K562 (cell line): ENCODE measurements around the gene MMP17. TPM values are rescaled to one million over a fixed set of nuclear protein-coding genes. Genes with fewer than 3 reads are reported as not detected.

Experiments used
- DNMT1 ChIP-seq: fragments of 450-650 bp; IDR thresholded peaks from 2 replicates; pipeline ENCODE4 v1.6.1; 2016; ENCODE audit warnings: antibody characterized with exemption, mild to moderate bottlenecking
- KDM1A ChIP-seq, 2 experiments: fragments of 450-650 bp; IDR thresholded peaks; 2 replicates each; pipeline ENCODE4 v1.6.1; 2016; ENCODE audit warnings: mild to moderate bottlenecking in 2 of 2
- KLF6 ChIP-seq: fragments of 250-450 bp; sonication (Bioruptor Pico); IDR thresholded peaks from 2 replicates; pipeline ENCODE4 v1.4.0; 2020; ENCODE audit warnings: mild to moderate bottlenecking, moderate library complexity, borderline replicate concordance
- NFE2 ChIP-seq: IDR thresholded peaks from 2 replicates; pipeline ENCODE4 v1.6.1; 2014; ENCODE audit warnings: antibody characterized with exemption, low read depth
- NONO ChIP-seq, 2 experiments: fragments of 200-400 bp in 1 of 2; fragments of 450-650 bp in 1 of 2; formaldehyde crosslinking in 1 of 2; IDR thresholded peaks; 2 replicates each; pipeline ENCODE4 v1.6.1; 2017; ENCODE audit warnings: low read depth in 2 of 2, mild to moderate bottlenecking in 2 of 2, moderate library complexity in 2 of 2, low read length in 1 of 2
- PRMT5 ChIP-seq: sonication (generic); formaldehyde crosslinking; IDR thresholded peaks from 2 replicates; pipeline ENCODE4 v1.5.0; 2020; ENCODE audit warnings: missing genetic modification reagents
- SUPT5H ChIP-seq: fragments of 450-650 bp; IDR thresholded peaks from 2 replicates; pipeline ENCODE4 v1.6.1; 2016
- ZBTB7A ChIP-seq: IDR thresholded peaks from 2 replicates; pipeline ENCODE4 v1.6.1; 2011; ENCODE audit warnings: low read depth, mild to moderate bottlenecking, low read length, moderate library complexity, borderline replicate concordance; ENCODE audit not compliant: control insufficient read depth
- ZNF140 ChIP-seq: fragments of 250-450 bp; sonication (Bioruptor Pico); IDR thresholded peaks from 2 replicates; pipeline ENCODE4 v1.8.0; 2021; ENCODE audit warnings: moderate library complexity, mild to moderate bottlenecking, inconsistent platforms
- polyA plus RNA-seq, 8 experiments: library from polyadenylated mRNA; depleted of rRNA in 4 of 8; stranded (reverse) in 5 of 8; unstranded in 3 of 8; fragments of >200 nt; fragmentation: Nextera tagmentation in 2 of 8; fragmentation: Illumina TruSeq in 1 of 8; extraction: Ambion mirVana in 2 of 8; extraction: Trizol in 1 of 8; gene quantifications; 2 replicates each; pipeline versions ENCODE4 v1.2.1 to v1.2.3, GENCODE V29; 2011 to 2014; ENCODE audit warnings: inconsistent platforms in 1 of 8, missing spikeins in 1 of 8
- total RNA-seq, 7 experiments: library from RNA; depleted of rRNA in 6 of 7; stranded (reverse); fragments of >200 nt in 6 of 7; fragmentation: Illumina TruSeq in 2 of 7; extraction: Trizol in 2 of 7; gene quantifications; 2 replicates each; pipeline versions ENCODE4 v1.2.1 to v1.2.3, GENCODE V29; 2011 to 2021; ENCODE audit warnings: low replicate concordance in 1 of 7
- TF ChIP-seq, protein P1 (sequence below): fragments of 450-650 bp; IDR thresholded peaks from 2 replicates; pipeline ENCODE4 v1.6.1; 2016; ENCODE audit warnings: low read depth
- TF ChIP-seq, protein P2 (sequence below): IDR thresholded peaks from 2 replicates; pipeline ENCODE4 v1.6.1; 2012; ENCODE audit warnings: low read depth, low read length, improper control_type of control experiment, borderline replicate concordance
- TF ChIP-seq, protein P3 (sequence below): fragments of 450-650 bp; IDR thresholded peaks from 2 replicates; pipeline ENCODE4 v1.6.1; 2016; ENCODE audit warnings: low read depth, mild to moderate bottlenecking, moderate library complexity
- TF ChIP-seq, protein P4 (sequence below): fragments of 450-650 bp; IDR thresholded peaks from 2 replicates; pipeline ENCODE4 v1.6.1; 2017; ENCODE audit warnings: mild to moderate bottlenecking, moderate library complexity
- TF ChIP-seq, protein P5 (sequence below): IDR thresholded peaks from 2 replicates; pipeline ENCODE4 v1.6.1; 2014; ENCODE audit warnings: antibody characterized with exemption

The MMP17 gene
- total and polyA plus RNA-seq, 9 of the 15 experiments (the other 6 are each of a cell fraction or from before 2014, with no cell fraction given): 1.1 to 21.2 (median 17.1) TPM; not detected in 2

DNA sequence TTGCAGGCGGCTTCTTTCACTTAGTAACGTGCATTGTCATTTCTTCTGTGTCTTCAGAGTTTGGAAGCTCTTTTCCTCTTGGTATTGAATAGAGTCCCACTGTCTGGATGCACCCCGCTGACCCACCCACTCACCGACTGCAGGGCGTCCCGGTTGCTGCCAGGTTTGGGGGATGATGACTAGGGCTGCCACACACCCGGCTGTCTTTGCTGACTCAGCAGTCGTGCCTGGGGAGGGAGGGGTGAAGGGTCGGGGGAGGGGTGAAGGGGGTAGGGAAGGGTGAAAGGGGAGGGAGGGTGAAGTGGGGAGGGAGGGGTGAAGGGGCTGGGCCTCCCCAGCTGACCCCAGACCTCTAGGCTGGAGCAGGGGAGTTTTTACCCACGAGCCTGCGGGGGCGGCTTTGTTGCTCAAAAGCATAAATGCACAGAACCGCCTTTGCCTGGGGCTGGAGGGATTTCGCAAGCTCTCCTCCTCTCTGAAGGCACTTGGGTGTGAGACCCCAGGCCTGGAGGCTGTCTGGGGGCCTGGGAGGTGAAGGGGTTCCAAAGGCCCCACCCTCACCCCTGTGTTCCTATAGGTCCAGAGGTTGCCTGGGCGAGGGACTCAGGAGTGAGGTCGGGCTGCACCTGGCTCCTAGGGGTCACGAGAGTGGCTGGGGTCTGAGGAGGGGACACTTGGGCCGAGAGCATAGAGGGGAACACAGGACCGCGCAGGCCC is 35.0 kb downstream of the MMP17 start (continued):
- TF ChIP-seq, protein P1, sequence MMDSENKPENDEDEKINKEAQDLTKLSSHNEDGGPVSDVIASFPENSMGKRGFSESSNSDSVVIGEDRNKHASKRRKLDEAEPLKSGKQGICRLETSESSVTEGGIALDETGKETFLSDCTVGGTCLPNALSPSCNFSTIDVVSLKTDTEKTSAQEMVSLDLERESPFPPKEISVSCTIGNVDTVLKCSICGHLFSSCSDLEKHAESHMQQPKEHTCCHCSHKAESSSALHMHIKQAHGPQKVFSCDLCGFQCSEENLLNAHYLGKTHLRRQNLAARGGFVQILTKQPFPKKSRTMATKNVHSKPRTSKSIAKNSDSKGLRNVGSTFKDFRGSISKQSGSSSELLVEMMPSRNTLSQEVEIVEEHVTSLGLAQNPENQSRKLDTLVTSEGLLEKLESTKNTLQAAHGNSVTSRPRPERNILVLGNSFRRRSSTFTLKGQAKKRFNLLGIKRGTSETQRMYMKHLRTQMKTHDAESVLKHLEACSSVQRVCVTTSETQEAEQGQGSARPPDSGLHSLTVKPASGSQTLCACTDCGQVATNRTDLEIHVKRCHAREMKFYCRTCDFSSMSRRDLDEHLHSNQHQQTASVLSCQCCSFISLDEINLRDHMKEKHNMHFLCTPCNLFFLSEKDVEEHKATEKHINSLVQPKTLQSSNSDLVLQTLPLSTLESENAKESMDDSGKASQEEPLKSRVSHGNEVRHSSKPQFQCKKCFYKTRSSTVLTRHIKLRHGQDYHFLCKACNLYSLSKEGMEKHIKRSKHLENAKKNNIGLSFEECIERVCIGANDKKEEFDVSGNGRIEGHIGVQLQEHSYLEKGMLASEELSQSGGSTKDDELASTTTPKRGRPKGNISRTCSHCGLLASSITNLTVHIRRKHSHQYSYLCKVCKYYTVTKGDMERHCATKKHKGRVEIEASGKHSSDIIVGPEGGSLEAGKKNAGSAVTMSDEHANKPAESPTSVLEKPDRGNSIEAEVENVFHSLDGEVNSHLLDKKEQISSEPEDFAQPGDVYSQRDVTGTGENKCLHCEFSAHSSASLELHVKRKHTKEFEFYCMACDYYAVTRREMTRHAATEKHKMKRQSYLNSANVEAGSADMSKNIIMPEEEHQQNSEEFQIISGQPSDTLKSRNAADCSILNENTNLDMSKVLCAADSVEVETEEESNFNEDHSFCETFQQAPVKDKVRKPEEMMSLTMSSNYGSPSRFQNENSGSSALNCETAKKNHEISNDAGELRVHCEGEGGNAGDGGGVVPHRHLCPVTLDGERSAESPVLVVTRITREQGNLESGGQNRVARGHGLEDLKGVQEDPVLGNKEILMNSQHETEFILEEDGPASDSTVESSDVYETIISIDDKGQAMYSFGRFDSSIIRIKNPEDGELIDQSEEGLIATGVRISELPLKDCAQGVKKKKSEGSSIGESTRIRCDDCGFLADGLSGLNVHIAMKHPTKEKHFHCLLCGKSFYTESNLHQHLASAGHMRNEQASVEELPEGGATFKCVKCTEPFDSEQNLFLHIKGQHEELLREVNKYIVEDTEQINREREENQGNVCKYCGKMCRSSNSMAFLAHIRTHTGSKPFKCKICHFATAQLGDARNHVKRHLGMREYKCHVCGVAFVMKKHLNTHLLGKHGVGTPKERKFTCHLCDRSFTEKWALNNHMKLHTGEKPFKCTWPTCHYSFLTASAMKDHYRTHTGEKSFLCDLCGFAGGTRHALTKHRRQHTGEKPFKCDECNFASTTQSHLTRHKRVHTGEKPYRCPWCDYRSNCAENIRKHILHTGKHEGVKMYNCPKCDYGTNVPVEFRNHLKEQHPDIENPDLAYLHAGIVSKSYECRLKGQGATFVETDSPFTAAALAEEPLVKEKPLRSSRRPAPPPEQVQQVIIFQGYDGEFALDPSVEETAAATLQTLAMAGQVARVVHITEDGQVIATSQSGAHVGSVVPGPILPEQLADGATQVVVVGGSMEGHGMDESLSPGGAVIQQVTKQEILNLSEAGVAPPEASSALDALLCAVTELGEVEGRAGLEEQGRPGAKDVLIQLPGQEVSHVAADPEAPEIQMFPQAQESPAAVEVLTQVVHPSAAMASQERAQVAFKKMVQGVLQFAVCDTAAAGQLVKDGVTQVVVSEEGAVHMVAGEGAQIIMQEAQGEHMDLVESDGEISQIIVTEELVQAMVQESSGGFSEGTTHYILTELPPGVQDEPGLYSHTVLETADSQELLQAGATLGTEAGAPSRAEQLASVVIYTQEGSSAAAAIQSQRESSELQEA: no peak
- TF ChIP-seq, protein P2, sequence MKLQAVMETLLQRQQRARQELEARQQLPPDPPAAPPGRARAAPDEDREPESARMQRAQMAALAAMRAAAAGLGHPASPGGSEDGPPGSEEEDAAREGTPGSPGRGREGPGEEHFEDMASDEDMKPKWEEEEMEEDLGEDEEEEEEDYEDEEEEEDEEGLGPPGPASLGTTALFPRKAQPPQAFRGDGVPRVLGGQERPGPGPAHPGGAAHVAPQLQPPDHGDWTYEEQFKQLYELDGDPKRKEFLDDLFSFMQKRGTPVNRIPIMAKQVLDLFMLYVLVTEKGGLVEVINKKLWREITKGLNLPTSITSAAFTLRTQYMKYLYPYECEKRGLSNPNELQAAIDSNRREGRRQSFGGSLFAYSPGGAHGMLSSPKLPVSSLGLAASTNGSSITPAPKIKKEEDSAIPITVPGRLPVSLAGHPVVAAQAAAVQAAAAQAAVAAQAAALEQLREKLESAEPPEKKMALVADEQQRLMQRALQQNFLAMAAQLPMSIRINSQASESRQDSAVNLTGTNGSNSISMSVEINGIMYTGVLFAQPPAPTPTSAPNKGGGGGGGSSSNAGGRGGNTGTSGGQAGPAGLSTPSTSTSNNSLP: no peak
- TF ChIP-seq, protein P3, sequence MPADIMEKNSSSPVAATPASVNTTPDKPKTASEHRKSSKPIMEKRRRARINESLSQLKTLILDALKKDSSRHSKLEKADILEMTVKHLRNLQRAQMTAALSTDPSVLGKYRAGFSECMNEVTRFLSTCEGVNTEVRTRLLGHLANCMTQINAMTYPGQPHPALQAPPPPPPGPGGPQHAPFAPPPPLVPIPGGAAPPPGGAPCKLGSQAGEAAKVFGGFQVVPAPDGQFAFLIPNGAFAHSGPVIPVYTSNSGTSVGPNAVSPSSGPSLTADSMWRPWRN: no peak
- TF ChIP-seq KLF6 (CRISPR knock-in tag) (no peak), NONO (IDR thresholded peaks at IDR 0.05; ENCODE audit: low read depth in 2 of 2, low read length in 1 of 2) (no peak), ZNF140 (no peak), PRMT5 (CRISPR knock-in tag) (no peak), DNMT1 (no peak), NFE2 (peak; percentile 77), SUPT5H (no peak), ZBTB7A (peak; percentile 49; the same call in 1 of the 2 replicates), KDM1A (IDR thresholded peaks at IDR 0.05) (peak in 1 of 2 experiments; percentile 37; a peak in 1 of 4 replicates)
- TF ChIP-seq, protein P4, sequence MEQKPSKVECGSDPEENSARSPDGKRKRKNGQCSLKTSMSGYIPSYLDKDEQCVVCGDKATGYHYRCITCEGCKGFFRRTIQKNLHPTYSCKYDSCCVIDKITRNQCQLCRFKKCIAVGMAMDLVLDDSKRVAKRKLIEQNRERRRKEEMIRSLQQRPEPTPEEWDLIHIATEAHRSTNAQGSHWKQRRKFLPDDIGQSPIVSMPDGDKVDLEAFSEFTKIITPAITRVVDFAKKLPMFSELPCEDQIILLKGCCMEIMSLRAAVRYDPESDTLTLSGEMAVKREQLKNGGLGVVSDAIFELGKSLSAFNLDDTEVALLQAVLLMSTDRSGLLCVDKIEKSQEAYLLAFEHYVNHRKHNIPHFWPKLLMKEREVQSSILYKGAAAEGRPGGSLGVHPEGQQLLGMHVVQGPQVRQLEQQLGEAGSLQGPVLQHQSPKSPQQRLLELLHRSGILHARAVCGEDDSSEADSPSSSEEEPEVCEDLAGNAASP: no peak
- TF ChIP-seq, protein P5, sequence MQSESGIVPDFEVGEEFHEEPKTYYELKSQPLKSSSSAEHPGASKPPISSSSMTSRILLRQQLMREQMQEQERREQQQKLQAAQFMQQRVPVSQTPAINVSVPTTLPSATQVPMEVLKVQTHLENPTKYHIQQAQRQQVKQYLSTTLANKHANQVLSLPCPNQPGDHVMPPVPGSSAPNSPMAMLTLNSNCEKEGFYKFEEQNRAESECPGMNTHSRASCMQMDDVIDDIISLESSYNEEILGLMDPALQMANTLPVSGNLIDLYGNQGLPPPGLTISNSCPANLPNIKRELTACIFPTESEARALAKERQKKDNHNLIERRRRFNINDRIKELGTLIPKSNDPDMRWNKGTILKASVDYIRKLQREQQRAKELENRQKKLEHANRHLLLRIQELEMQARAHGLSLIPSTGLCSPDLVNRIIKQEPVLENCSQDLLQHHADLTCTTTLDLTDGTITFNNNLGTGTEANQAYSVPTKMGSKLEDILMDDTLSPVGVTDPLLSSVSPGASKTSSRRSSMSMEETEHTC: no peak
